ENCODE results near the gene DNMBP. TPM values are rescaled to one million over a fixed set of nuclear protein-coding genes. Genes with fewer than 3 reads are reported as not detected.

The DNMBP gene
- total RNA-seq, 6 donors from 2014 or later = 10.1 to 18.9 (median 12.6) TPM

GRCh38 chr10:99881371-99881770 lies 128.4 kb downstream of the DNMBP start:
- DNase-seq = no peak
- peaks cover 0 to 4% (median 0%) of the 10 kb centered on the region in 4 donors for H3K4me1 ChIP-seq
- peak overlapping the region in 1 of 4 donors; percentile 69 for H3K27ac ChIP-seq
- no peaks in the 10 kb centered on the region for H3K27me3 ChIP-seq
- no peaks in the 10 kb centered on the region for H3K9me3 ChIP-seq
- peaks cover 42 to 98% (median 80%) of the 10 kb centered on the region in 4 donors for H3K36me3 ChIP-seq
- 80 to 82% methylated on average over 5 of the region's 5 CpGs for WGBS, 2 donors
- TF ChIP-seq POLR2A (IDR thresholded peaks at IDR 0.05) = no peak
- TF ChIP-seq POLR2AphosphoS5 (IDR thresholded peaks at IDR 0.05) = no peak
- TF ChIP-seq, protein P1, sequence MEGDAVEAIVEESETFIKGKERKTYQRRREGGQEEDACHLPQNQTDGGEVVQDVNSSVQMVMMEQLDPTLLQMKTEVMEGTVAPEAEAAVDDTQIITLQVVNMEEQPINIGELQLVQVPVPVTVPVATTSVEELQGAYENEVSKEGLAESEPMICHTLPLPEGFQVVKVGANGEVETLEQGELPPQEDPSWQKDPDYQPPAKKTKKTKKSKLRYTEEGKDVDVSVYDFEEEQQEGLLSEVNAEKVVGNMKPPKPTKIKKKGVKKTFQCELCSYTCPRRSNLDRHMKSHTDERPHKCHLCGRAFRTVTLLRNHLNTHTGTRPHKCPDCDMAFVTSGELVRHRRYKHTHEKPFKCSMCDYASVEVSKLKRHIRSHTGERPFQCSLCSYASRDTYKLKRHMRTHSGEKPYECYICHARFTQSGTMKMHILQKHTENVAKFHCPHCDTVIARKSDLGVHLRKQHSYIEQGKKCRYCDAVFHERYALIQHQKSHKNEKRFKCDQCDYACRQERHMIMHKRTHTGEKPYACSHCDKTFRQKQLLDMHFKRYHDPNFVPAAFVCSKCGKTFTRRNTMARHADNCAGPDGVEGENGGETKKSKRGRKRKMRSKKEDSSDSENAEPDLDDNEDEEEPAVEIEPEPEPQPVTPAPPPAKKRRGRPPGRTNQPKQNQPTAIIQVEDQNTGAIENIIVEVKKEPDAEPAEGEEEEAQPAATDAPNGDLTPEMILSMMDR (IDR thresholded peaks at IDR 0.05) = no peak
- no peak for TF ChIP-seq EP300 (IDR thresholded peaks at IDR 0.05)
- no peak for ATAC-seq (ENCODE audit: low FRiP score in 2 of 2)
- no peak overlapping the region for H3K4me3 ChIP-seq

- ATAC-seq (ENCODE audit: low FRiP score in 2 of 2) = no peak
- H3K27me3 ChIP-seq = no peaks in the 10 kb centered on the region
- peaks cover 32 to 98% (median 76%) of the 10 kb centered on the region in 4 donors for H3K36me3 ChIP-seq
- peak overlapping the region; percentile 18 to 69 (median 47) for H3K27ac ChIP-seq
- no peak overlapping the region for H3K4me3 ChIP-seq
- H3K9me3 ChIP-seq = no peaks in the 10 kb centered on the region
- DNase-seq = no peak
- 72 to 75% methylated on average over 17 to 19 of the region's 19 CpGs for WGBS, 2 donors
- TF ChIP-seq EP300 (IDR thresholded peaks at IDR 0.05) (no peak), POLR2AphosphoS5 (IDR thresholded peaks at IDR 0.05) (peak in 1 of 2 donors; percentile 12)
- H3K4me1 ChIP-seq = peaks cover 0 to 4% (median 0%) of the 10 kb centered on the region in 4 donors
These were observed 129.5 kb downstream of the DNMBP start for GRCh38 chr10:99880080-99880835.

DNA sequence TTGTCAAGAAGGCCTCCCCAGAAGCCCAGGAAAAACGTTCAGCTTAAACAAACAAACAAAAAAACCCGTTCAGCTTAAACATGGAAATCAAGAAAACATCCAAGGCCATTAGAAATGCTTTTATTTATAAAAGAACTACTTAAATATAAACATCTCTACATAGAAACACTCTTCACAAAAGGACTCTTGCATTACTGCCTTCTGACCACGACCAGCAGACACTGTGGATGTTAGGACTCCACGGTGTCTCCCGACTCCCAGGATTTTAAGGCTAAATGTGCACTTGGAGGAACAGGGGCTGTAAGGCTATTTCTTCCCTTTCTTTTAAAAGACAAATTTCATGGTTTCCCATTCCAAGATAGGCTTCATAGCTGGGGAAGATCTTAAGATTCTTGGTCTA lies 134.3 kb downstream of the DNMBP start:
- no peak overlapping the region for H3K27ac ChIP-seq
- WGBS, 2 donors = 79% methylated on average over 5 of the region's 5 CpGs

GRCh38 chr10:99874341-99875085 lies 135.2 kb downstream of the DNMBP start:
- DNase-seq (no peak), ATAC-seq (ENCODE audit: low FRiP score in 2 of 2) (no peak)
- TF ChIP-seq, protein P1 (IDR thresholded peaks at IDR 0.05) = no peak
- TF ChIP-seq POLR2A (IDR thresholded peaks at IDR 0.05) = no peak
- no peak for TF ChIP-seq POLR2AphosphoS5 (IDR thresholded peaks at IDR 0.05)
- TF ChIP-seq EP300 (IDR thresholded peaks at IDR 0.05) = no peak
- H3K9me3 ChIP-seq = no peaks in the 10 kb centered on the region
- H3K27ac ChIP-seq = no peak overlapping the region
- H3K4me3 ChIP-seq = no peak overlapping the region
- H3K36me3 ChIP-seq = peaks cover 24 to 48% (median 33%) of the 10 kb centered on the region in 4 donors
- H3K27me3 ChIP-seq = no peaks in the 10 kb centered on the region
- 88 to 97% methylated on average over 8 to 9 of the region's 9 CpGs for WGBS, 2 donors
- H3K4me1 ChIP-seq = no peaks in the 10 kb centered on the region

More for the DNA sequence above, 134.3 kb downstream of the DNMBP start:
- Histone ChIP-seq H3K36me3 (peaks cover 25 to 58% (median 41%) of the 10 kb centered on the region in 4 donors), H3K4me1 (no peaks in the 10 kb centered on the region), H3K9me3 (no peaks in the 10 kb centered on the region), H3K4me3 (no peak overlapping the region), H3K27me3 (no peaks in the 10 kb centered on the region)
- ATAC-seq (ENCODE audit: low FRiP score in 2 of 2) (no peak), DNase-seq (no peak)
- TF ChIP-seq, protein P1 (IDR thresholded peaks at IDR 0.05) = no peak
- TF ChIP-seq POLR2A (IDR thresholded peaks at IDR 0.05) (no peak), EP300 (IDR thresholded peaks at IDR 0.05) (no peak), POLR2AphosphoS5 (IDR thresholded peaks at IDR 0.05) (no peak)

- H3K27ac ChIP-seq = no peak overlapping the region
- TF ChIP-seq POLR2AphosphoS5 (IDR thresholded peaks at IDR 0.05) (no peak), POLR2A (IDR thresholded peaks at IDR 0.05) (no peak), EP300 (IDR thresholded peaks at IDR 0.05) (no peak)
- TF ChIP-seq, protein P1 (IDR thresholded peaks at IDR 0.05) = no peak
- DNase-seq (peak in 1 of 2 donors; percentile 44), ATAC-seq (ENCODE audit: low FRiP score in 2 of 2) (no peak)
- no peaks in the 10 kb centered on the region for H3K4me1 ChIP-seq
- no peaks in the 10 kb centered on the region for H3K27me3 ChIP-seq
- H3K4me3 ChIP-seq = no peak overlapping the region
- peaks cover 17 to 42% (median 28%) of the 10 kb centered on the region in 4 donors for H3K36me3 ChIP-seq
- WGBS, 2 donors = 95 to 100% methylated on average over 4 to 5 of the region's 5 CpGs
- no peaks in the 10 kb centered on the region for H3K9me3 ChIP-seq
These were observed 135.9 kb downstream of the DNMBP start for GRCh38 chr10:99873846-99874245.
